ENCODE measurements around the gene IFT172.

IFT172 gene

DNA sequence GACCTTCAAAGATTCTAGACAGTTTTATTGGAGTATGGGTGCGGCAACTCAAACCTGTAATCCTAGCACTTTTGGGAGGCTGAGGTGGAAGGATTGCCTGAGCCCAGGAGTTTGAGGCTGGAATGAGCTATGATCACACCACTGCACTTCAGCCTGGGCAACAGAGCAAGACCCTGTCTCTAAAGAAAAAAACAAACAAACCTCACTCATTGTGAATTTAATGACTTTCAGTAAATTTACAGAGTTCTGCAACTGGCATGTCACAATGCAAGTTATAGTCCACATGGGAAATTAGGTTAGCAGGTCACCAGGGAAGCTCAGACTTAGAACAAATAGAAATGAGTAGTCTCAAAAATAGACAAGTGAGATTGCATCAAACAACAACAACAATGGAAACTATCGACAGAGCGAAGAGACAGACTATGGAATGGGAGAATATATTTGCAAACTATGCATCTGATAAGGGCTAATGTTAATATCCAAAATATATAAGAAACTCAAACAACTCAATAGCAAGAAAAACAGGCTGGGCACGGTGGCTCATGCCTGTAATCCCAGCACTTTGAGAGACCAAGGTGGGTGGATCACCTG is 67.8 kb downstream of the IFT172 start:
- H3K36me3 ChIP-seq, result no peaks in the 10 kb centered on the region
- no peak for DNase-seq
- no peaks in the 10 kb centered on the region for H3K27me3 ChIP-seq
- TF ChIP-seq, protein P1, sequence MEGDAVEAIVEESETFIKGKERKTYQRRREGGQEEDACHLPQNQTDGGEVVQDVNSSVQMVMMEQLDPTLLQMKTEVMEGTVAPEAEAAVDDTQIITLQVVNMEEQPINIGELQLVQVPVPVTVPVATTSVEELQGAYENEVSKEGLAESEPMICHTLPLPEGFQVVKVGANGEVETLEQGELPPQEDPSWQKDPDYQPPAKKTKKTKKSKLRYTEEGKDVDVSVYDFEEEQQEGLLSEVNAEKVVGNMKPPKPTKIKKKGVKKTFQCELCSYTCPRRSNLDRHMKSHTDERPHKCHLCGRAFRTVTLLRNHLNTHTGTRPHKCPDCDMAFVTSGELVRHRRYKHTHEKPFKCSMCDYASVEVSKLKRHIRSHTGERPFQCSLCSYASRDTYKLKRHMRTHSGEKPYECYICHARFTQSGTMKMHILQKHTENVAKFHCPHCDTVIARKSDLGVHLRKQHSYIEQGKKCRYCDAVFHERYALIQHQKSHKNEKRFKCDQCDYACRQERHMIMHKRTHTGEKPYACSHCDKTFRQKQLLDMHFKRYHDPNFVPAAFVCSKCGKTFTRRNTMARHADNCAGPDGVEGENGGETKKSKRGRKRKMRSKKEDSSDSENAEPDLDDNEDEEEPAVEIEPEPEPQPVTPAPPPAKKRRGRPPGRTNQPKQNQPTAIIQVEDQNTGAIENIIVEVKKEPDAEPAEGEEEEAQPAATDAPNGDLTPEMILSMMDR (IDR thresholded peaks at IDR 0.05), result no peak
- intact Hi-C loops (cut with DNase I; ENCODE audit: low total_unique reads), result no loop called here
- no peak overlapping the region for H3K4me3 ChIP-seq
- H3K4me1 ChIP-seq, result no peaks in the 10 kb centered on the region
- no peaks in the 10 kb centered on the region for H3K9me3 ChIP-seq
- H3K27ac ChIP-seq, result no peak overlapping the region

DNA sequence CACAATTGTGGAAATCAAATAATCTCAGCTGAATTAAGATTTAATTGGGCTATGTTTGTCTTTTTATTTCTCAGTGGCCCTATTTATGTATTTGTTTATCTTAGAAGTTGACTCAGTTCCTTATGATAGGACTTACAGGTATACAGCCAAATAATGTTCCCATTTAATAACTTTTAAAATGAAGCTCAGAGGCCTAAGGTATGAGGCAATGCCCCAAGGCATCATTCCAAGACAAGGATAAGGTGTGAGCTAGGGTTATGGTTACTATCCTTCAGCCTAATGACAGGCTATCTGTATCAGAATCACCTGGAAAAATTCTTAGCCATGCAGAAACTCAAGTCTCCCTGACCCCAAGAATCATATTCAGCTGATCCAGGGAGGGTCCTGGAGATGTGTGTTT is 68.5 kb downstream of the IFT172 start:
- Histone ChIP-seq H3K36me3 (no peaks in the 10 kb centered on the region), H3K4me1 (no peaks in the 10 kb centered on the region), H3K9me3 (no peaks in the 10 kb centered on the region), H3K27ac (no peak overlapping the region), H3K4me3 (no peak overlapping the region), H3K27me3 (no peaks in the 10 kb centered on the region)
- intact Hi-C loops (cut with DNase I; ENCODE audit: low total_unique reads), result no loop called here
- DNase-seq, result no peak
- TF ChIP-seq, protein P1 (IDR thresholded peaks at IDR 0.05), result no peak

GRCh38 chr2:27416151-27416550 is 73.4 kb downstream of the IFT172 start:
- Histone ChIP-seq H3K27me3 (no peaks in the 10 kb centered on the region), H3K27ac (no peak overlapping the region), H3K9me3 (no peaks in the 10 kb centered on the region), H3K4me1 (no peaks in the 10 kb centered on the region), H3K36me3 (no peaks in the 10 kb centered on the region), H3K4me3 (no peak overlapping the region)
- TF ChIP-seq, protein P1 (IDR thresholded peaks at IDR 0.05), result no peak
- intact Hi-C loops (cut with DNase I; ENCODE audit: low total_unique reads), result no loop called here
- DNase-seq, result no peak

- H3K9me3 ChIP-seq, result no peaks in the 10 kb centered on the region
- H3K4me3 ChIP-seq, result no peak overlapping the region
- H3K27ac ChIP-seq, result no peak overlapping the region
- H3K27me3 ChIP-seq, result no peaks in the 10 kb centered on the region
- TF ChIP-seq, protein P1 (IDR thresholded peaks at IDR 0.05), result no peak
- intact Hi-C loops (cut with DNase I; ENCODE audit: low total_unique reads), result no loop called here
- no peaks in the 10 kb centered on the region for H3K36me3 ChIP-seq
- H3K4me1 ChIP-seq, result peaks cover 0 to 19% (median 7%) of the 10 kb centered on the region in 4 donors
- no peak for DNase-seq
These were observed 77.0 kb downstream of the IFT172 start for GRCh38 chr2:27412419-27413152.

- Histone ChIP-seq H3K36me3 (peaks cover 0 to 7% (median 0%) of the 10 kb centered on the region in 3 donors), H3K4me1 (peaks cover 0 to 22% (median 10%) of the 10 kb centered on the region in 4 donors), H3K27me3 (no peaks in the 10 kb centered on the region), H3K4me3 (peak within 1 kb of the TSS; percentile 70 to 85), H3K27ac (peak within 1 kb of the TSS; percentile 76 to 80), H3K9me3 (no peaks in the 10 kb centered on the region)
- intact Hi-C loops (cut with DNase I; ENCODE audit: low total_unique reads), result loop anchor here (2.0 kb wide), 1 partner anchor 19 kb away; the partner anchor contains the start of gene NRBP1
- peak; percentile 89 to 96 for DNase-seq
- TF ChIP-seq, protein P1 (IDR thresholded peaks at IDR 0.05), result no peak
These were observed 80.0 kb downstream of the IFT172 start, which contains the start of gene PPM1G for GRCh38 chr2:27409321-27410073. Gene PPM1G (minus strand): TSS chr2:27409591. CDS start chr2:27409422, 169 bp downstream.
